Skeletal muscle cell (primary cell): ENCODE results near the gene P2RX2.
"Not testable (repeated sequence)": the region's sequence is repeated elsewhere in the genome, so short reads cannot be mapped to it uniquely, and the experiment has no call there.

Experiments
- DNase-seq: peaks from one replicate; pipeline ENCODE4 v3.0.0-alpha.2; 2010; ENCODE audit warnings: low read depth
- H3K4me3 ChIP-seq: 2 replicates; pipeline ENCODE4 v1.5.1; 2011; ENCODE audit warnings: low read depth, mild to moderate bottlenecking, control low read depth, low read length, moderate library complexity

P2RX2 gene

DNA sequence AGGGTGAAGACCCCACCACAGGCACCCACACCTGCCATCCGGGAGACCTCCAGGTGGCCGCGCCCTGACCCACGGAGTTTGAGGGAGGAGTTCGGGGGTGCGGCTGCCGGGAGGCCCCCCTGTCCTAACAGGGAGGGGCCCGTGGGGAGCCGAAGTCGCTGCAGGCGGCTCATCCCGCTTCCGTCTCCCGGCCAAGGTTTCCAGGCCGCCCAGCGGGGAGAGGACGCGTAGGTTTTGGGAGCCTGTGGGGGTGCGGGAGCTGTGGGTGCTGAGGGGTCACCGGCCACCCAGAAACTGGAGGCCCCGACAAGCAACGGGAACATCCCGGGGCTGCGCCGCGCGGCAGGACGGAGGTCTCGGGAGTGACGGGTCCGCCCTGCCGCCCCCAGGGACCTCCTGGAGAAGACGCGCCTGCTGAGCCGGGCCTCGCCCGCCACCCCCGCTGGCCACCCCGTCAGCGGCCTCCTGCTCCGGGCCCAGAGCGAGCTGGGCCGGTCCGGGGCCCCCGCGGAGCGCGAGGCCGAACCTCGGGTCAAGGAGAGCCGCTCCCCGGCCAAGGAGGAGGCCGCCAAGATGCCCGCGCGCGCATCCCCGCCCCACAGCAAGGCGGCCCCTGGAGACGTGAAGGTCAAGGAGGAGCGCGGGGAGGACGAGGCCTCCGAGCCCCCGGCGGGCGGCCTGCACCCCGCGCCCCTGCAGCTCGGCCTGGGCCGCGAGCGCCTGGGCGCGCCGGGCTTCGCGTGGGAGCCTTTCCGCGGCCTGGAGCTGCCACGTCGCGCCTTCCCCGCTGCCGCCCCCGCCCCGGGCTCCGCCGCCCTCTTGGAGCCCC, 35.8 kb upstream of the P2RX2 start:
- no peak overlapping the region for H3K4me3 ChIP-seq
- DNase-seq = no peak

- DNase-seq = no peak
- no peak overlapping the region for H3K4me3 ChIP-seq
Observed at GRCh38 chr12:132583411-132583710, 35.2 kb upstream of the P2RX2 start.

DNA sequence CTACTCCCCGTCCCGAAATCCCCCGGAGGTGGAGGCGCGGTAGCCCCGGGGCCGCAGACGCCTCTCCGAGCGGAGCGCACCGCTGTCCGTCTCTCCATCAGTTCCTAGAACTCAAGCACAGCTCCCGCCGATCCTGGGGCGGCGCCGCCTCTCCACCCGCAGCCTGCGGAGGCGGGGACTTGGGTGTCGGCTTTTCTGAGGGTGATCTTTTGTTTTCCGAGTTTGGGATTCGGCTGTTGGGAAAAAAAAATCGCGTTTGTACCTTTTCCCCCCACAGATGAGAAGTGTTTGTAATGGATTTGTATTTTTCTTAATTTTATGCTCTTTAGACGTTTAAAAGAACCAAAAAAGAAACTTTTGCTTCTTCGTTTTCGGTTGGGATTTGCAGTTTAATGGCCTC, 34.8 kb upstream of the P2RX2 start:
- no peak for DNase-seq

DNA sequence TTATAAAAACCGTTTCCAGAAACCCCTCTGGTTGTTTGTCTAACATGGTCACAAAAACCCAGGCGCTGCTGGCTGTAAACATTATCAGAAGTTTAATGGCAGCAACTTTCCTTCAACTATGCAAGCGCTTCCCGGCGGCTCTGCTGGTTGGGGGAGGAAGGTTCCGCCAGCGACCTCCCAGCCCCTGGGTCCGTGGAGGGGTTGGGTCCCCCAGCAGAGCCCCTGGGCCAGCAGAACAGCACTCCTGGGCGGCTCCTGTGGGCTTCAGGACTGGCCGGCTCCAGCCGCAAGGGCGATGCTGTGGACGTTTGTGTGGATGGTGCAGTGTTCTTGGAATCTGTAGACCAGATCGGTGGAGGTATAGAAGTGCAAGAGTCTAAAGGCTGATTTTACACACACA, 34.1 kb upstream of the P2RX2 start:
- no peak overlapping the region for H3K4me3 ChIP-seq
- DNase-seq = no peak

More for the DNA sequence above, 34.8 kb upstream of the P2RX2 start:
- no peak overlapping the region for H3K4me3 ChIP-seq

DNA sequence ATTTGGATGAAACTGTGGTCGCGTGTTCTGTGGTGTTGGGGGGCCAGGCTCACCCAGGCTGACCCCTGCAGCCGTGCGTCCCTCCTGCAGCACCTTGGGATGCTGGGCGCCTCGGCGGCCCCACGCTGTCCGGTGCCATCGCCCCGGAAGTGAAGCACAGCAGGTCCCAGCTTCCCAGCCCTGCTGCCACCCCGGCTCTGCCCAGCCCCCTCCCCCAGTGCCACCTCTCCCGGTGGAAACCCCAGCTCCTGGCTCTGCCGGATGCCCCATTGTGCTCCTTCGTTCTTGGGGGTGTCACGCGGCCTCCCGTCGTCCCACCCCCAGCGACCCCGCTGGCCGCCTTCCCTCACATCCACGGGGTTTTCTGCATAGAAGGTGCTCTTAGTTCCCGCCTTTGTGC, 33.4 kb upstream of the P2RX2 start:
- DNase-seq = no peak
- no peak overlapping the region for H3K4me3 ChIP-seq

DNA sequence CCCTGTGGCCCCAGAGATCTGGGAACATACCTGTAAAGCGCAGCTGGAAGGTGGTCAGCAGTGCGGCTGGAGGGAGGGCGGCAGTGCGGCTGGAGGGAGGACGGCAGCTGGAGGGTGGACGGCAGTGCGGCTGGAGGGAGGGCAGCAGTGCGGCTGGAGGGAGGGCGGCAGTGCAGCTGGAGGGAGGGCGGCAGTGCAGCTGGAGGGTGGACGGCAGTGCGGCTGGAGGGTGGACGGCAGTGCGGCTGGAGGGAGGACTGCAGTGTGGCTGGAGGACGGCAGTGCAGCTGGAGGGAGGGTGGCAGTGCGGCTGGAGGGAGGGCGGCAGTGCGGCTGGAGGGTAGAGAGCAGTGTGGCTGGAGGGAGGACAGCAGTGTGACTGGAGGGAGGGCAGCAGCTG, 31.6 kb upstream of the P2RX2 start:
- DNase-seq = no peak
- H3K4me3 ChIP-seq = no peak overlapping the region

DNA sequence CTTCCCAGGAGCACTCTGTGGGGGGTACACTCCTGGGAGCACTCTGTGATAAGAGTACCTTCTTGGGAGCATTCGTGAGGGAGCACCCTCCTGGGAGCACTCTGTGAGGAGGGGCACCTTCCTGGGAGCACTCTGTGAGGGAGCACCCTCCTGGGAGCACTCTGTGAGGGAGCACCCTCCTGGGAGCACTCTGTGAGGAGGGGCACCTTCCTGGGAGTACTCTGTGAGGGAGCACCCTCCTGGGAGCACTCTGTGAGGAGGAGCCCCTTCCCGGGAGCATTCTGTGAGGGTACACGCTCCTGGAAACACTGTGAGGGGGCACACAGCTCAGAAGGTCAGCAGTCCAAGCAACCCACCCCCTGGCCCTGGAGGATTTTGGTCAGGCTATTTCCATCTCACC, 30.8 kb upstream of the P2RX2 start:
- DNase-seq = no peak
- H3K4me3 ChIP-seq = no peak overlapping the region

- no peak for DNase-seq
Observed at GRCh38 chr12:132588319-132588718, 30.3 kb upstream of the P2RX2 start.

GRCh38 chr12:132588821-132589669, 29.5 kb upstream of the P2RX2 start:
- DNase-seq = no peak
- no peak overlapping the region for H3K4me3 ChIP-seq

More at GRCh38 chr12:132588319-132588718, 30.3 kb upstream of the P2RX2 start:
- H3K4me3 ChIP-seq = no peak overlapping the region

DNA sequence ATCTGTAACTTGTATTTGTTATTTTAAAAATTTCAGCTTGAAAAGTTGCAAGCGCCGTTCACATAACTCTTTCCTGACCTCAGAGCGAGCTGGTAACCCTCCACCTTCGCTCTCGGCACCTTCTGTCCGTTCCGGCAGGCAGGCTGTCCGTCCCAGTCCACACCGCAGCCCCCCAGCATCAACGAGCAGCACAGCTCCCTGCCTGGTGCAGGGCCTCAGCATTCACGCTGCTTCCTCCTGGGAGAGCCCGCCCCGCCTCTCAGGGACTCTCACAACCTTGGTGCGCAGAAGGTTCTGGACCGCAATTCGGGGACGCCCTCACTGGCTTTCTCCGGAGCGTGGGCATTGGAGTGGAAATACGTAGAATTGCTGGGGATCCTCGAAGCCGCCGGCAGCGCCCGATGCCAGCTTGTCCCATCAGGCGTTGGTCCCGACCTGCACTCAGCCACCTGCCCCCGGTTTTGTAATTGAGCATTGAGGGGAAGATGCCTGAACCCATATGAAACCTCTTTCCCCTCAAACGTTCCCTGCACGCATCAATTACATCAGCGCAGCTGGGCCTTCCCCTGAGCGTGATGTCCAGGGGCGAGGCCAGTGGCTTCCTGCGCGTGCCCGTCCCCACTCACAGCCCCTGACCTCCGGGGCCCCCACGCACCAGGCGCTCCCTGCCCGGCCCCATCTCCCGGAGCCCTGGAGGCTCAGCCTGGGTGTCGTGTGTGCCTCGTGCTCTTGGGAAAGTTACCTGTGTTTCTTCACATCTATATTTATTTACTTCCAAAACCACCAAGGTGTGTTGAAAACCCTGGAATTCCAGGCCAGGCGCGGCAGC, 27.3 kb upstream of the P2RX2 start:
- no peak overlapping the region for H3K4me3 ChIP-seq
- no peak for DNase-seq

- no peak overlapping the region for H3K4me3 ChIP-seq
- no peak for DNase-seq
Observed at GRCh38 chr12:132592282-132592970, 26.1 kb upstream of the P2RX2 start.

DNA sequence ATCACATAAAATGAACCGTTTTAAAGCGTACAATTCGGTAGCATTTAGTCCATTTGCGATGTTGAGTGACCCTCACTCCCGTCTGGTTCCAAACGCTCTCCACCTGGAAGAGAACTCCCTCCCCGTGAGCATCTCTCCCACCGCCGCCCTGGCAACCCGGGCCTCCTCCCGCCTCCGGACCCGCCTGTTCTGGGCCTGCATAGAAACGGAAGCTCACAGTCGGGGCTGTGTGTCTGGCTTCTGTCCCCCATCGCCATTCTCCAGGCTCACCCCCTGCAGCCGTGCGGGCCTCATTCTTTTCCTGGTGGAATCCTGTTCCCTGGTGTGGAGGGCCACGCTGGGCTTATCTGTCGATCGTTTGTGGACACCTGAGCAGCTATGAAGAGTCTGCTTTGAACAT, 25.5 kb upstream of the P2RX2 start:
- DNase-seq = no peak
- H3K4me3 ChIP-seq = no peak overlapping the region

GRCh38 chr12:132593521-132593920, 25.1 kb upstream of the P2RX2 start:
- peak overlapping the region; percentile 24 for H3K4me3 ChIP-seq

DNA sequence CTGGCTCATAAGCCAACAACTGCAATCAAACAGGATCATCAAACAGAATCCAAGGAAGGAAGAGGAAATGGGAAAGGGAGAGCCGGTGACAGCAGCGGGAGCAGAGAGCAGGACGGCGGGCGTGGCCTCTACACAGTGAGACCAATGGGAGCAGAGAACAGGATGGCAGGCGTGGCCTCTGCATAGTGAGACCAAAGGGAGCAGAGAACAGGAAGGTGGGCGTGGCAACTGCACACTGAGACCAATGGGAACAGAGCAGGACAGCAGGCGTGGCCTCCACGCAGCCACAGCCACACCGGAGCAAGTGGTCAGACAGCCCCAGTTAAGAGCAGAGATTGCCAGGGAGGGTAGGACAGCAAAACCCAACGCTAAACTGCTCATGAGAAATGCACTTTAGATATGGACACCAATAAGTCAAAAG, 24.6 kb upstream of the P2RX2 start:
- DNase-seq = peak; percentile 83
- peak overlapping the region; percentile 24 for H3K4me3 ChIP-seq

More at GRCh38 chr12:132593521-132593920, 25.1 kb upstream of the P2RX2 start:
- DNase-seq = no peak

DNA sequence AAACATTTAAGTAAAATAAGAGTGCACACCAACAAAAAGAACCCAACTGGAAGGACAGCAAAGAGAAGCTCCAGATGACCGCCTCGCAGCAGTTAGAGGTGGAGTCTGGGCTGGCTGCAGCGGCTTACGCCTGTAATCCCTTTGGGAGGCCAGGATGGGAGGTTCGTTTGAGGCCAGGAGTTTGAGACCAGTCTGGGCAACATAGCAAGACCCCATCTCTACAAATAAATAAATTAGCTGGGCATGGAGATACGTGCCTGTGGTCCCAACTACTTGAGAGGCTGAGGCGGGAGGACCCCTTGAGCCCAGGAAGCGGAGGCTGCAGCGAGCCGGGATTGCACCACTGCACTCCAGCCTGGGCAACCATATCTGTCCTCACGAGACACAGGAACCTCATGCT, 23.4 kb upstream of the P2RX2 start:
- no peak overlapping the region for H3K4me3 ChIP-seq
- DNase-seq = no peak

GRCh38 chr12:132596016-132596415, 22.6 kb upstream of the P2RX2 start:
- peak; percentile 4 for DNase-seq
- H3K4me3 ChIP-seq = no peak overlapping the region

DNA sequence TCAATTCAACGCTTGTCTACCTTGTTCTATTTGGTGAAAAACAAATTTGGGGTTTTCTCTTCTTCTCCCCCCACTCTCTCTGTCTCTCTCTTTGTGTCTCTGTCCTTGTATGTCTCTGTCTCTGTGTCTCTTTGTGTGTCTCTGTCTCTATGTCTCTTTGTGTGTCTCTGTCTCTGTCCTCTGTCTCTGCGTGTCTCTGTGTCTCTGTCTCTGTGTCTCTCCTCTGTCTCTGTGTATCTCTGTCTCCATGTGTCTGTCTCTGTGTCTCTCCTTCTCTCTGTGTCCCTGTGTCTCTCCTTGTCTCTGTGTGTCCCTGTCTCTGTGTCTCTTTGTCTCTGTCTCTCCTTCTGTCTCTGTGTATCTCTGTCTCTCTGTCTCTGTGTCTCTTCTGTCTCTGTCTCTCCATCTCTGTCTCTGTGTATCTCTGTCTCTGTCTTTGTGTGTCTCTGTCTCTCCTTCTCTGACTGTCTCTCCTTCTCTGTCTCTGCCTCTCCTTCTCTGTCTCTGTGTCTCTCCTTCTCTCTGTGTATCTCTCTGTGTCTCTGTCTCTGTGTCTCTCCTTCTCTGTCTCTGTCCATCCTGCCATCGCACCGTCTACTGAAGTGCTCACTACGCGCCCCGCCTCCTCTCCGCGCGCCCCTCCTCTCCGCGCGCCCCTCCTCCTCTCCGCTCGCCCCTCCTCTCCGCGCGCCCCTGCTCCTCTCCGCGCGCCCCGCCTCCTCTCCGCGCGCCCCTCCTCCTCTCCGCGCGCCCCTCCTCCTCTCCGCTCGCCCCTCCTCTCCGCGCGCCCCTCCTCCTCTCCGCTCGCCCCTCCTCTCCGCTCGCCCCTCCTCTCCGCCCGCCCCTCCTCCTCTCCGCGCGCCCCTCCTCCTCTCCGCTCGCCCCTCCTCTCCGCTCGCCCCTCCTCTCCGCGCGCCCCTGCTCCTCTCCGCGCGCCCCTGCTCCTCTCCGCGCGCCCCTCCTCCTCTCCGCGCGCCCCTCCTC, 21.0 kb upstream of the P2RX2 start:
- H3K4me3 ChIP-seq = peak overlapping the region; percentile 47
- DNase-seq = peak; percentile 23

DNA sequence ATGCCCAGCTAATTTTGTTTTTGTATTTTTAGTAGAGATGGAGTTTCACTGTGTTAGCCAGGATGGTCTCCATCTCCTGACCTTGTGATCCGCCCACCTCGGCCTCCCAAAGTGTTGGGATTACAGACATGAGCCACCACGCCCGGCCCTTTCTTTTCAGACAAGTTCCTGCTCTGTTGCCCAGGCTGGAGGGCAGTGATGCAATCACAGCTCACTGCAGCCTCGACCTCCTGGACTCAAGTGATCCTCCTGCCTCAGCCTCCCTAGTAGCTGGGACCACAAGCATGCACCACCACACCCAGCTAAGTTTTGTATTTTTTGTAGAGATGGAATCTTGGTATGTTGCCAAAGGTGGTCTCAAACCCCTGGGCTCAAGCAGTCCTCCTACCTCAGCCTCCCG, 19.1 kb upstream of the P2RX2 start:
- H3K4me3 ChIP-seq, DNase-seq: not testable (repeated sequence)
